ENCODE results near the gene NUAK1. TPM values are rescaled to one million over a fixed set of nuclear protein-coding genes. Genes with fewer than 3 reads are reported as not detected.

NUAK1 gene
- total RNA-seq, 4 donors from 2014 or later, result 1.1 to 5.1 (median 2.3) TPM

GRCh38 chr12:106051853-106052531 is 86.8 kb downstream of the NUAK1 start:
- intact Hi-C loops (cut with DNase I), result no loop called here
- TF ChIP-seq POLR2A (IDR thresholded peaks at IDR 0.05) (no peak), CTCF (IDR thresholded peaks at IDR 0.05) (no peak)

GRCh38 chr12:106049546-106049945 is 89.2 kb downstream of the NUAK1 start:
- intact Hi-C loops (cut with DNase I), result no loop called here
- DNase-seq, result no peak
- WGBS, 2 donors, result 71 to 86% methylated on average over 5 of the region's 5 CpGs
- TF ChIP-seq POLR2A (IDR thresholded peaks at IDR 0.05) (no peak), CTCF (IDR thresholded peaks at IDR 0.05) (no peak)
- Histone ChIP-seq H3K4me1 (no peaks in the 10 kb centered on the region), H3K27ac (no peak overlapping the region), H3K4me3 (no peak overlapping the region), H3K27me3 (peaks cover 0 to 17% (median 0%) of the 10 kb centered on the region in 4 donors), H3K36me3 (no peaks in the 10 kb centered on the region), H3K9me3 (no peaks in the 10 kb centered on the region)

More at GRCh38 chr12:106051853-106052531, 86.8 kb downstream of the NUAK1 start:
- H3K4me3 ChIP-seq, result no peak overlapping the region
- H3K9me3 ChIP-seq, result peaks cover 0 to 8% (median 0%) of the 10 kb centered on the region in 3 donors
- no peaks in the 10 kb centered on the region for H3K4me1 ChIP-seq
- DNase-seq, result no peak
- H3K27me3 ChIP-seq, result peaks cover 0 to 17% (median 0%) of the 10 kb centered on the region in 4 donors
- H3K36me3 ChIP-seq, result no peaks in the 10 kb centered on the region
- no peak overlapping the region for H3K27ac ChIP-seq
- WGBS, 2 donors, result 79 to 81% methylated on average over 6 of the region's 6 CpGs

GRCh38 chr12:106049105-106049504 is 89.6 kb downstream of the NUAK1 start:
- Histone ChIP-seq H3K9me3 (no peaks in the 10 kb centered on the region), H3K27me3 (peaks cover 0 to 17% (median 0%) of the 10 kb centered on the region in 4 donors), H3K36me3 (no peaks in the 10 kb centered on the region), H3K27ac (no peak overlapping the region), H3K4me3 (no peak overlapping the region), H3K4me1 (no peaks in the 10 kb centered on the region)
- no peak for TF ChIP-seq CTCF (IDR thresholded peaks at IDR 0.05)
- no peak for TF ChIP-seq POLR2A (IDR thresholded peaks at IDR 0.05)
- DNase-seq, result no peak
- WGBS, 2 donors, result 84 to 93% methylated on average over 9 of the region's 9 CpGs
- intact Hi-C loops (cut with DNase I), result no loop called here

GRCh38 chr12:106048676-106049075 is 90.1 kb downstream of the NUAK1 start:
- no peaks in the 10 kb centered on the region for H3K4me1 ChIP-seq

More at GRCh38 chr12:106048676-106049075, 90.1 kb downstream of the NUAK1 start:
- DNase-seq, result no peak
- H3K36me3 ChIP-seq, result no peaks in the 10 kb centered on the region
- TF ChIP-seq POLR2A (IDR thresholded peaks at IDR 0.05), result no peak
- no peak for TF ChIP-seq CTCF (IDR thresholded peaks at IDR 0.05)
- no peak overlapping the region for H3K4me3 ChIP-seq
- intact Hi-C loops (cut with DNase I), result no loop called here
- H3K9me3 ChIP-seq, result no peaks in the 10 kb centered on the region
- WGBS, 2 donors, result 60 to 71% methylated on average over 6 of the region's 6 CpGs
- no peak overlapping the region for H3K27ac ChIP-seq
- peaks cover 0 to 17% (median 0%) of the 10 kb centered on the region in 4 donors for H3K27me3 ChIP-seq

All from esophagus squamous epithelium (tissue), 5 donors.